Nephron (organoid): Measurements from ENCODE around the gene ACTN2.

Experiments
- H3K27ac Mint-ChIP-seq, 3 experiments: 2 replicates each; pipeline ENCODE4 v1.8.0; 2020; ENCODE audit warnings: mixed read lengths in 3 of 3, mild to moderate bottlenecking in 2 of 3, moderate library complexity in 1 of 3
- H3K27me3 Mint-ChIP-seq: 2 replicates; pipeline ENCODE4 v1.8.0; 2021; ENCODE audit warnings: low read depth, mild to moderate bottlenecking, moderate library complexity, mixed read lengths
- H3K36me3 Mint-ChIP-seq: 2 replicates; pipeline ENCODE4 v1.8.0; 2020; ENCODE audit warnings: low read depth, mixed read lengths
- H3K4me1 Mint-ChIP-seq: 2 replicates; pipeline ENCODE4 v1.8.0; 2020; ENCODE audit warnings: mixed read lengths
- H3K4me3 Mint-ChIP-seq, 3 experiments: 2 replicates each; pipeline ENCODE4 v1.8.0; 2020; ENCODE audit warnings: mild to moderate bottlenecking in 3 of 3, mixed read lengths in 3 of 3, moderate library complexity in 2 of 3
- H3K9me3 Mint-ChIP-seq: 2 replicates; pipeline ENCODE4 v1.8.0; 2020; ENCODE audit warnings: mixed read lengths
- TF ChIP-seq, protein P1 (sequence below), 3 experiments: fragments of 200-600 bp; sonication (generic); IDR thresholded peaks; one replicate each; pipeline ENCODE4 v1.5.0; 2021; ENCODE audit warnings: antibody characterized with exemption in 3 of 3; ENCODE audit not compliant: unreplicated experiment in 3 of 3

The ACTN2 gene

GRCh38 chr1:236809148-236809547 lies 122.8 kb downstream of the ACTN2 start:
- Mint-ChIP-seq H3K9me3 (no peaks in the 10 kb centered on the region), H3K27me3 (no peaks in the 10 kb centered on the region), H3K27ac (peak overlapping the region; percentile 6 to 78 (median 46)), H3K4me3 (no peak overlapping the region), H3K4me1 (peaks cover 19% of the 10 kb centered on the region), H3K36me3 (peaks cover 55% of the 10 kb centered on the region)
- TF ChIP-seq, protein P1, sequence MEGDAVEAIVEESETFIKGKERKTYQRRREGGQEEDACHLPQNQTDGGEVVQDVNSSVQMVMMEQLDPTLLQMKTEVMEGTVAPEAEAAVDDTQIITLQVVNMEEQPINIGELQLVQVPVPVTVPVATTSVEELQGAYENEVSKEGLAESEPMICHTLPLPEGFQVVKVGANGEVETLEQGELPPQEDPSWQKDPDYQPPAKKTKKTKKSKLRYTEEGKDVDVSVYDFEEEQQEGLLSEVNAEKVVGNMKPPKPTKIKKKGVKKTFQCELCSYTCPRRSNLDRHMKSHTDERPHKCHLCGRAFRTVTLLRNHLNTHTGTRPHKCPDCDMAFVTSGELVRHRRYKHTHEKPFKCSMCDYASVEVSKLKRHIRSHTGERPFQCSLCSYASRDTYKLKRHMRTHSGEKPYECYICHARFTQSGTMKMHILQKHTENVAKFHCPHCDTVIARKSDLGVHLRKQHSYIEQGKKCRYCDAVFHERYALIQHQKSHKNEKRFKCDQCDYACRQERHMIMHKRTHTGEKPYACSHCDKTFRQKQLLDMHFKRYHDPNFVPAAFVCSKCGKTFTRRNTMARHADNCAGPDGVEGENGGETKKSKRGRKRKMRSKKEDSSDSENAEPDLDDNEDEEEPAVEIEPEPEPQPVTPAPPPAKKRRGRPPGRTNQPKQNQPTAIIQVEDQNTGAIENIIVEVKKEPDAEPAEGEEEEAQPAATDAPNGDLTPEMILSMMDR (IDR thresholded peaks at IDR 0.05; ENCODE audit: unreplicated experiment in 3 of 3), result no peak

DNA sequence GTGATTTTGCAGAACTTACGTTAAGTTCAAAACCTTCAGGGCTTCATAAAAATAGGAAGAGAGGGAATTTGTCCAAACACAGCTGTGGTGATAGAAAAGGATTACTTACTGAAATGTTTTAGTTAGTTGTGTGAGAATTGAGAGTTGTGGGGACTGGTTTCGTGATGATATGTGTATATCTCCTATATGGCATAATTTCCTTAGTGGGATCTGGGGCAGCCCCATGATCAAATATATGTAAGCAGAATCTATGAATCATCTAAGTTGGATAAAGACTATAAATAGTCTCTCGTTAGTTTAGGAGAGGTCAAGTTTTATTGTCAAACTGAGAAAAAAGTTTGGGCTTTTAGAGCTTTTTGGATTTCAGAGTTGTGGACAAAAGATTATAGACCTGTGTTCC lies 123.7 kb downstream of the ACTN2 start:
- TF ChIP-seq, protein P1 (IDR thresholded peaks at IDR 0.05; ENCODE audit: unreplicated experiment in 3 of 3), result no peak

DNA sequence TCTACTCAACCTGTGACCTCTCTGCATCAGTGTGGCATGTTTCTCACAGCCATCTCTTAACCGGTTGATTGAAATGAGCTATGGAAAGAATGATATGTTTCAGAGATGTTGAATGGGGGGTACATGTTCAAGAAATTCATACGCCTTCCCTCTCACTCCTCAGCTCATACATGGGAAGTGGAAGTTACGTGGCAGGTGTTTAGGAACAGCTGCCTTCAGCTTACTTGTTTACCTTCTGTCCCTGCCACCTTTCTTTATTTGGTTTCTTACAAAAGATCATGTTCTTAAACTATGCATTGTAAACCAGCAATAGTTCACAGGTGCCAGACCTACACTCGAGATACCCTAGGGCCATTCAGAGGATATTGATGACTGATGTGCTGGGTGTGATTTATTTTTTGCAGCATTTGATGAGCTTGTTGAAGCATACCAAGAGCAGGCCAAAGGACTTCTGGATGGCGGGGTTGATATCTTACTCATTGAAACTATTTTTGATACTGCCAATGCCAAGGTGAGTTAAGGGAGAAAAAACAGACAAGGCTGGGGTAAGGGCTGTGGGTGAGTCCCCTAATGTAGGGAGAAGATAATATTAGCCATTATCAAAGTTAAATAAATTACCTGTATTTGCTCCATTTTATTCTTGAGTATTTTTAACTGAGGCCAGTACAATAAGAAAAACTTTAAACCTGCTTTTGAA lies 126.2 kb downstream of the ACTN2 start:
- H3K9me3 Mint-ChIP-seq, result no peaks in the 10 kb centered on the region
- peaks cover 19% of the 10 kb centered on the region for H3K4me1 Mint-ChIP-seq
- TF ChIP-seq, protein P1 (IDR thresholded peaks at IDR 0.05; ENCODE audit: unreplicated experiment in 3 of 3), result no peak
- H3K27me3 Mint-ChIP-seq, result no peaks in the 10 kb centered on the region
- H3K27ac Mint-ChIP-seq, result no peak overlapping the region
- H3K4me3 Mint-ChIP-seq, result no peak overlapping the region
- H3K36me3 Mint-ChIP-seq, result peaks cover 51% of the 10 kb centered on the region

More for the DNA sequence above, 123.7 kb downstream of the ACTN2 start:
- Mint-ChIP-seq H3K9me3 (no peaks in the 10 kb centered on the region), H3K4me3 (no peak overlapping the region), H3K27me3 (no peaks in the 10 kb centered on the region), H3K4me1 (peaks cover 19% of the 10 kb centered on the region), H3K27ac (peak overlapping the region in 2 of 3 experiments; percentile 6 to 43), H3K36me3 (peaks cover 52% of the 10 kb centered on the region)
